ENCODE measurements around the gene STEAP1B.

- TF ChIP-seq CTCF (IDR thresholded peaks at IDR 0.05): no peak
- no peak for TF ChIP-seq POLR2AphosphoS5 (IDR thresholded peaks at IDR 0.05)
- no peak for TF ChIP-seq EP300 (IDR thresholded peaks at IDR 0.05)
- TF ChIP-seq POLR2A (IDR thresholded peaks at IDR 0.05; ENCODE audit: low read depth): no peak
These were observed 78.9 kb downstream of the STEAP1B start for GRCh38 chr7:22420973-22421635.

Measured in esophagus muscularis mucosa (tissue), 4 donors.